ENCODE data around the gene IQUB. TPM values are rescaled to one million over a fixed set of nuclear protein-coding genes. Genes with fewer than 3 reads are reported as not detected.

IQUB gene
- total RNA-seq, 3 donors from 2014 or later: 0.26 to 0.41 TPM; not detected in 1

DNA sequence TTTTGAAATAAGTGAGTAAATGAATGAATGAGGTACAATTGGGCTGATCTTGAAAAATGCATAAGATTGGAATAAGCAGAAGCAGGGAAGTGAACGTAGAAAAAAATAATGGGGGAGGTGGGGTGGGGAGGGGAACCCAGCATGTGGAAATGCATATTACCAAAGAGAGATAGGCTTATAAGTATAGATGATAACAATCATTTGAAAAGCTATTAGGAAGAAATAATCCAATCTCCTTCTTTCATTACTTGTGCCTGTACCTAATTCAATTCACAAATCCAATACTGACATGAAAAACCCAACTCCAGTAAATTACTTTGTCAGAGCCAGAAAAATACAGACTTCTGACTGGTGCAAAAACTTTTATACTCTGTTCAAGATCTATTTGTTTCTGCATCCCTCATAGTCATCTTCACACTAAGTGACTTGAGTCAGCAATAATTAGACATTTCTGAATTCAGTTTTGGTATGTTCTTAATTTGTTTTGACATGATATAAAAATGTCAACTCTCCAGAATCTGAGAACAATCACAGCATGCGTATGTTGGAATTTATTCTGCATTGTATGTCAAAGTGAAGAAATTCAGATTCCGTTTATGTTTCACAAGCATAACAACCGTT, 99.2 kb downstream of the IQUB start:
- no peak overlapping the region for H3K4me3 ChIP-seq
- DNase-seq: no peak
- TF ChIP-seq, protein P1, sequence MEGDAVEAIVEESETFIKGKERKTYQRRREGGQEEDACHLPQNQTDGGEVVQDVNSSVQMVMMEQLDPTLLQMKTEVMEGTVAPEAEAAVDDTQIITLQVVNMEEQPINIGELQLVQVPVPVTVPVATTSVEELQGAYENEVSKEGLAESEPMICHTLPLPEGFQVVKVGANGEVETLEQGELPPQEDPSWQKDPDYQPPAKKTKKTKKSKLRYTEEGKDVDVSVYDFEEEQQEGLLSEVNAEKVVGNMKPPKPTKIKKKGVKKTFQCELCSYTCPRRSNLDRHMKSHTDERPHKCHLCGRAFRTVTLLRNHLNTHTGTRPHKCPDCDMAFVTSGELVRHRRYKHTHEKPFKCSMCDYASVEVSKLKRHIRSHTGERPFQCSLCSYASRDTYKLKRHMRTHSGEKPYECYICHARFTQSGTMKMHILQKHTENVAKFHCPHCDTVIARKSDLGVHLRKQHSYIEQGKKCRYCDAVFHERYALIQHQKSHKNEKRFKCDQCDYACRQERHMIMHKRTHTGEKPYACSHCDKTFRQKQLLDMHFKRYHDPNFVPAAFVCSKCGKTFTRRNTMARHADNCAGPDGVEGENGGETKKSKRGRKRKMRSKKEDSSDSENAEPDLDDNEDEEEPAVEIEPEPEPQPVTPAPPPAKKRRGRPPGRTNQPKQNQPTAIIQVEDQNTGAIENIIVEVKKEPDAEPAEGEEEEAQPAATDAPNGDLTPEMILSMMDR (IDR thresholded peaks at IDR 0.05): no peak
- no peaks in the 10 kb centered on the region for H3K4me1 ChIP-seq (ENCODE audit: low read depth)
- intact Hi-C loops (cut with DNase I, micrococcal nuclease): no loop called here
- ATAC-seq: no peak
- H3K36me3 ChIP-seq (ENCODE audit: low read depth): no peaks in the 10 kb centered on the region
- no peaks in the 10 kb centered on the region for H3K9me3 ChIP-seq

GRCh38 chr7:123433665-123434064, 100.7 kb downstream of the IQUB start:
- DNase-seq: no peak
- TF ChIP-seq, protein P1 (IDR thresholded peaks at IDR 0.05): no peak
- Histone ChIP-seq H3K9me3 (no peaks in the 10 kb centered on the region), H3K4me3 (no peak overlapping the region), H3K4me1 (ENCODE audit: low read depth) (no peaks in the 10 kb centered on the region), H3K36me3 (ENCODE audit: low read depth) (no peaks in the 10 kb centered on the region)
- intact Hi-C loops (cut with DNase I, micrococcal nuclease): no loop called here
- no peak for ATAC-seq

DNA sequence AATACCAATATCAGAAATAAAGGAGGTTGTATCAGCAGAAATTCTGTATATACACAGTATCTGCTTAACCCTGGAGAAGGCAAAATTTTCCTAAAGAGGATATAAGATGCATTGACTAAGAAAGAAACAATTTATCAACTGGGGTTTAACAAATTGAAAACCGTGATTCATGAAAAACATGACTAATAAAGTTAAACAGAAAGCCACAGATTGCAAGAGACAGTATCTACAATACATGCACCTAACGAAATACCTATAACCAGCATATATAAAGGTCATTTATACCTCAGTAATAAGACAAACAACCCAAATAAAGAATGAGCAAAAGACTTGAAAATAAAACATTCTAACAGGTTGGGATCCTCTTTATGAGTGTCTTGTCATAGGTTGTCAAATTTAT, 101.8 kb downstream of the IQUB start:
- ATAC-seq: no peak
- TF ChIP-seq, protein P1 (IDR thresholded peaks at IDR 0.05): no peak
- Histone ChIP-seq H3K4me3 (no peak overlapping the region), H3K36me3 (ENCODE audit: low read depth) (no peaks in the 10 kb centered on the region), H3K9me3 (no peaks in the 10 kb centered on the region), H3K4me1 (ENCODE audit: low read depth) (no peaks in the 10 kb centered on the region)
- no peak for DNase-seq
- intact Hi-C loops (cut with DNase I, micrococcal nuclease): no loop called here

DNA sequence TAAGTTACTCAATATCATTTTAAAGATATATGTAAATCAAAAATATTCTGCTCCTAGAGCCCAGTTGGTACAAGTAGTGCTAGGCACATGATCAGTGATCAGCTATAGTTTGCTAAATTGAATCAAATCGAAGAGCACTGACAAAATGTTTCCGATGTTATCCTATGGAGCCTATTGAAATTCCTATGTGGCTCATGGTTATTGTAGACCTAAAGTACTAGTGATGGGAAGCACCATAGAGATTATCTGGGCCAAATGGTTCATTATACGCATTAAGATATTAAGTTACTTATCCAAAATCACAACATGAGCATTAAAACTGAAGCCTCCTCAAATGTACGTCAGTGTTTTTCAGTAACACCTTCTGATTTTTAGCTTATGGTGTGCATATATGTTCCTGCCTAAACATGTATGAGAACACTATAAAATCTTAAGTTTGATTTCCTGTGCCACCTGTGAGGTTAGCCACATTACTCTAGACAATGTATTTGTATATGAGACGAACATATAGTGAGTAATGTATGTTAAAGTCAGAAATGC, 103.2 kb downstream of the IQUB start:
- intact Hi-C loops (cut with DNase I, micrococcal nuclease): no loop called here
- H3K36me3 ChIP-seq (ENCODE audit: low read depth): no peaks in the 10 kb centered on the region
- no peak for ATAC-seq
- no peak overlapping the region for H3K4me3 ChIP-seq
- no peaks in the 10 kb centered on the region for H3K4me1 ChIP-seq (ENCODE audit: low read depth)
- no peak for DNase-seq
- H3K9me3 ChIP-seq: no peaks in the 10 kb centered on the region
- TF ChIP-seq, protein P1 (IDR thresholded peaks at IDR 0.05): no peak

DNA sequence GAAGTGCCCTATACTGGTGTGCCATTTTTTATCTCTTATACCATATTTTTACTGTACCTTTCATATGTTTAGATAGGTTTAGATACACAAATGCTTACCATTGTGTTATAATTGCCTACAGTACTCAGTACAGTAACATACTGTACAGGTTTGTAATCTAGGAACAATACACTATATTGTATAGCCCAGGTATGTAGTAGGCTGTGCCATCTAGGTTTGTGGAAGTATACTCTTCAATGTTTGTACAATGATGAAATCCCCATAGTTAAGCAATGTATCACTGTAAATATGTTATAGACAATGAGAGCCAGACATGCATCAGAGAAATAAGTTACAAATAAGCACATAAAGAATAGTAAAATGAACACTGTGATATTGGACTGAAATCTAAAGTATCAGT, 109.1 kb downstream of the IQUB start:
- TF ChIP-seq, protein P1 (IDR thresholded peaks at IDR 0.05): no peak
- Histone ChIP-seq H3K9me3 (no peaks in the 10 kb centered on the region), H3K36me3 (ENCODE audit: low read depth) (no peaks in the 10 kb centered on the region), H3K4me1 (ENCODE audit: low read depth) (no peaks in the 10 kb centered on the region), H3K4me3 (no peak overlapping the region)
- intact Hi-C loops (cut with DNase I, micrococcal nuclease): no loop called here
- ATAC-seq (no peak), DNase-seq (no peak)

Data from mucosa of descending colon (tissue), 3 donors.